Gastroesophageal sphincter (tissue), 4 donors: ENCODE results near the gene GOLGB1. TPM values are rescaled to one million over a fixed set of nuclear protein-coding genes. Genes with fewer than 3 reads are reported as not detected.

Experiments
- ATAC-seq: fragments of 150-250 bp; one replicate; pipeline ENCODE4 v1.9.1; 2016; ENCODE audit warnings: mild to moderate bottlenecking, moderate library complexity
- H3K27ac ChIP-seq, 4 donors: fragments of 200-600 bp; sonication (generic) in 3 of 4; 1 replicate in 3 of 4; 2 replicates in 1 of 4; pipeline ENCODE4 v1.5.1; 2016 to 2019
- H3K27me3 ChIP-seq: fragments of 200-600 bp; sonication (generic); one replicate; pipeline ENCODE4 v1.5.1; 2019
- H3K36me3 ChIP-seq, 2 donors: fragments of 200-600 bp; sonication (generic); one replicate each; pipeline ENCODE4 v1.5.1; 2019; ENCODE audit warnings: control low read depth in 1 of 2
- H3K4me1 ChIP-seq, 3 donors: fragments of 200-600 bp; sonication (generic); 1 replicate in 2 of 3; 2 replicates in 1 of 3; pipeline ENCODE4 v1.5.1; 2016 to 2019; ENCODE audit warnings: control low read depth in 2 of 3
- H3K4me3 ChIP-seq, 2 donors: fragments of 200-600 bp; sonication (generic); one replicate each; pipeline ENCODE4 v1.5.1; 2019; ENCODE audit warnings: mild to moderate bottlenecking in 1 of 2, moderate library complexity in 1 of 2
- H3K9me3 ChIP-seq, 3 donors: fragments of 200-600 bp; sonication (generic); one replicate each; pipeline ENCODE4 v1.5.1; 2017 to 2019; ENCODE audit warnings: control low read depth in 2 of 3
- EP300 ChIP-seq: sonication (generic); formaldehyde crosslinking; IDR thresholded peaks from one replicate; pipeline ENCODE4 v1.6.1; 2017; ENCODE audit warnings: antibody characterized with exemption, mild to moderate bottlenecking
- POLR2A ChIP-seq, 2 donors: fragments of 450-650 bp; IDR thresholded peaks; one replicate each; pipeline ENCODE4 v1.6.1; 2017; ENCODE audit warnings: antibody characterized with exemption in 2 of 2, mild to moderate bottlenecking in 2 of 2, moderate library complexity in 1 of 2
- POLR2AphosphoS5 ChIP-seq: sonication (generic); formaldehyde crosslinking; IDR thresholded peaks from one replicate; pipeline ENCODE4 v1.6.1; 2017; ENCODE audit warnings: antibody characterized with exemption
- WGBS, 2 donors: methylation state at CpG; one replicate each; pipeline ENCODE4 v1.1.5; 2018; ENCODE audit warnings: low coverage in 1 of 2; 5-methylcytosine and 5-hydroxymethylcytosine counted together
- total RNA-seq, 4 donors: library from RNA; depleted of rRNA; stranded (reverse); fragments of >200 nt; gene quantifications; one replicate each; pipeline ENCODE4 v1.1.0, GENCODE V29; 2016
- TF ChIP-seq, protein P1 (sequence below), 4 experiments: fragments of 200-600 bp in 2 of 4; fragments of 450-650 bp in 2 of 4; sonication (generic) in 1 of 4; IDR thresholded peaks; one replicate each; pipeline ENCODE4 v1.5.1; 2017 to 2019; ENCODE audit warnings: antibody characterized with exemption in 4 of 4, mild to moderate bottlenecking in 2 of 4, moderate library complexity in 2 of 4

The GOLGB1 gene
- total RNA-seq, 4 donors from 2014 or later, result 67.9 to 94.3 (median 76.6) TPM

DNA sequence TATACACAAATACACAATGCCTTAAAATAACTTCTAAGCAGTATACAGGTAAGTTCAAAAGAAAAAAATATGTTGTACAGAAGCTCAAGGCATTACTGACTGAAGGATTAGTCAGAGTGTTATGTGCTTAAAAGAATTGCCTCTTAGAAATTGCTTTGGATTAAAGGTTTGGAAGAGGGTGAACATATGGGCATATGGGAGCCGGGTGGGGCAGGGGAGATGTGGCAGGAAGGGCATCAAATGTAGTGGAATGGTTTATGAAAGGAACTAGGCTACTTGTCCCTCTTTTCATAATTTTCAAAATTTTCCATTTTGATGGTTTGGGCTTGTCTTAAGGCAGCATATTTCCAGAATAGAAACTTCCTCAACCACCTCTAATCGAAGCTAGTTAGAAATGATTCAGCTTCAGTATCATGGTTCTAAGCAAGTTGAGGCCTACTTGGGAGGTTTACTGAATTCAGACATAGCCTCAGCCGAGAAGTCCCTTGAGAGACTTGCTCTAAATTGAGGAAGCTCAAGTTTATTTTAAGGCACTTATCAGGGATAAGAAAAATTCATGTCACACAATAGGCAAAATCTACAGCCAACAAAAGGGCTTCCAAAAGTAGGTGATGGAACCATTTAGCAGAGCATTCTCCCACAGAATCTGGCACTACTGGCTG lies 10.1 kb upstream of the GOLGB1 start:
- Histone ChIP-seq H3K4me1 (no peaks in the 10 kb centered on the region), H3K36me3 (no peaks in the 10 kb centered on the region), H3K27me3 (no peaks in the 10 kb centered on the region), H3K27ac (no peak overlapping the region), H3K4me3 (no peak overlapping the region), H3K9me3 (no peaks in the 10 kb centered on the region)
- ATAC-seq, result no peak
- 71 to 83% methylated on average over 2 to 3 of the region's 3 CpGs for WGBS, 2 donors
- TF ChIP-seq, protein P1, sequence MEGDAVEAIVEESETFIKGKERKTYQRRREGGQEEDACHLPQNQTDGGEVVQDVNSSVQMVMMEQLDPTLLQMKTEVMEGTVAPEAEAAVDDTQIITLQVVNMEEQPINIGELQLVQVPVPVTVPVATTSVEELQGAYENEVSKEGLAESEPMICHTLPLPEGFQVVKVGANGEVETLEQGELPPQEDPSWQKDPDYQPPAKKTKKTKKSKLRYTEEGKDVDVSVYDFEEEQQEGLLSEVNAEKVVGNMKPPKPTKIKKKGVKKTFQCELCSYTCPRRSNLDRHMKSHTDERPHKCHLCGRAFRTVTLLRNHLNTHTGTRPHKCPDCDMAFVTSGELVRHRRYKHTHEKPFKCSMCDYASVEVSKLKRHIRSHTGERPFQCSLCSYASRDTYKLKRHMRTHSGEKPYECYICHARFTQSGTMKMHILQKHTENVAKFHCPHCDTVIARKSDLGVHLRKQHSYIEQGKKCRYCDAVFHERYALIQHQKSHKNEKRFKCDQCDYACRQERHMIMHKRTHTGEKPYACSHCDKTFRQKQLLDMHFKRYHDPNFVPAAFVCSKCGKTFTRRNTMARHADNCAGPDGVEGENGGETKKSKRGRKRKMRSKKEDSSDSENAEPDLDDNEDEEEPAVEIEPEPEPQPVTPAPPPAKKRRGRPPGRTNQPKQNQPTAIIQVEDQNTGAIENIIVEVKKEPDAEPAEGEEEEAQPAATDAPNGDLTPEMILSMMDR (IDR thresholded peaks at IDR 0.05), result no peak
- TF ChIP-seq EP300, result no peak
- no peak for TF ChIP-seq POLR2A (IDR thresholded peaks at IDR 0.05)
- no peak for TF ChIP-seq POLR2AphosphoS5

DNA sequence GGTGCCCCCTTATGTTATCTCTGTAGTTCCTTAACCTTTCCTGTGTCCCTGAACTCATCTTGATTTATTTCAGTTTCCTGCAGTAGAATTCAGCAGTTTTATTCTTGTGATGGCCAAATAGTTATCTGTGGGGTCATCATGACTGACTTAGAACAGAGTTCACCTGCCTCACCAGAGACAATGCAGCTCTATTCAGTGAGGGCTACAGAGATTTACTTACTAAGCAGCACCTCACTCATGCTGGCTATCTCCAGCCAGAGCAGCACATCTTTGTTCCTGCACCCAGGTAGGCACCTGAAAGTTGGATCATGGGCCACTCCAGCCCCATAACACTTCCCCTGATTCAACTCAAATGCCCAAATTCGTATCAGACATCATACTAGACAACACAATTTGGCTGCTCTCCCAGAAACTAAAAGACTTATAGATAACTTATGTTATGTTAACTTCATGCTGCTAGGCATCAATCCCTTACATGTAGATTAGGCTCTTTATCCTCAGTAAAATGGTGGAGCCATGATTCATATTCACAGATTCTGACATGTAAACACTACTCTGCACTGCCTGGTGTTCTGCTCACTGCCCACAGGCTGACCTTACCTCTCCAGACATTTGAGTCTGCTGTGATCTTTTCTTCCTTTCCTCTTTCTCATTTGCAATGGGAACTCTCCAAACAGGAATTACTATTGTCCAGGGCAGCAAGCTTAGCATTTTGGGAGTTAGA lies 9.3 kb upstream of the GOLGB1 start:
- no peak overlapping the region for H3K27ac ChIP-seq
- 17 to 25% methylated on average over 1 of the region's 1 CpG for WGBS, 2 donors
- peaks cover 5% of the 10 kb centered on the region for H3K27me3 ChIP-seq
- TF ChIP-seq POLR2AphosphoS5 (no peak), POLR2A (IDR thresholded peaks at IDR 0.05) (no peak), EP300 (no peak)
- TF ChIP-seq, protein P1 (IDR thresholded peaks at IDR 0.05), result no peak
- ATAC-seq, result no peak
- no peaks in the 10 kb centered on the region for H3K4me1 ChIP-seq
- H3K36me3 ChIP-seq, result no peaks in the 10 kb centered on the region
- no peaks in the 10 kb centered on the region for H3K9me3 ChIP-seq
- H3K4me3 ChIP-seq, result no peak overlapping the region

DNA sequence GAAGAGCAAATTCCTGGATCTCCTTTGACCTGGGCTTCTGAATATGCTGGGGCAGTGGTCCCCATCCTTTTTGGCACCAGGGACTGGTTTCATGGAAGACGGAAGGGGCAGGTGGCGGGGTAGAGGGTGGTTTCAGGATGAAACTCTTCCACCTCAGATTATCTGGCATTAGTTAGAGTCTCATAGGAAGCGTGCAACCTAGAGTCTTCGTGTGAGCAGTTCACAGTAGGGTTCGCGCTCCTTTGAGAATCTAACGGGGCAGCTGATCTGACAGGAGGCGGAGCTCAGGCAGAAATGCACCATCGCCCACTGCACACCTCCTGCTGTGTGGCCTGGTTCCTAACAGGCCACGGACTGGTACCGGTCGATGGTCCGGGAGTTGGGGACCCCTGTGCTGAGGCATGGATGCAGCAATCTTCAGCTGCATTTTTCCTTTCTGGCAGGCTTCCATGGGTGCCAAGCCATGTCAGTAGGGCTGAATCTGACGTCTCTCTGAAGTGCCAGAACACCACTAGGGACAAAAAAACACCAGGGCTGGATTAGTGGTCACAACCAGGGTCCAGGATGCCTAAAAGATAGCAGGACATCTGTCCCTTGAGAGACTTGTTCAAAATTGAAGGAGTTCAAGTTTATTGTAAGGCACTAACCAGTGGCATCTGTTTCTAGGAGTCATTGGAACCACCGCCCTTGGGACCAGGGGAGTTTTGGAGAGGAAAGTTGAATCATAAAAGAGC lies 8.4 kb upstream of the GOLGB1 start:
- TF ChIP-seq, protein P1 (IDR thresholded peaks at IDR 0.05), result no peak
- no peak for TF ChIP-seq POLR2A (IDR thresholded peaks at IDR 0.05)
- no peak for TF ChIP-seq POLR2AphosphoS5
- no peak for TF ChIP-seq EP300
- H3K27ac ChIP-seq, result no peak overlapping the region
- no peaks in the 10 kb centered on the region for H3K36me3 ChIP-seq
- peaks cover 8% of the 10 kb centered on the region for H3K27me3 ChIP-seq
- WGBS, 2 donors, result 80 to 81% methylated on average over 2 to 4 of the region's 15 CpGs
- H3K9me3 ChIP-seq, result no peaks in the 10 kb centered on the region
- no peaks in the 10 kb centered on the region for H3K4me1 ChIP-seq
- H3K4me3 ChIP-seq, result no peak overlapping the region
- no peak for ATAC-seq

DNA sequence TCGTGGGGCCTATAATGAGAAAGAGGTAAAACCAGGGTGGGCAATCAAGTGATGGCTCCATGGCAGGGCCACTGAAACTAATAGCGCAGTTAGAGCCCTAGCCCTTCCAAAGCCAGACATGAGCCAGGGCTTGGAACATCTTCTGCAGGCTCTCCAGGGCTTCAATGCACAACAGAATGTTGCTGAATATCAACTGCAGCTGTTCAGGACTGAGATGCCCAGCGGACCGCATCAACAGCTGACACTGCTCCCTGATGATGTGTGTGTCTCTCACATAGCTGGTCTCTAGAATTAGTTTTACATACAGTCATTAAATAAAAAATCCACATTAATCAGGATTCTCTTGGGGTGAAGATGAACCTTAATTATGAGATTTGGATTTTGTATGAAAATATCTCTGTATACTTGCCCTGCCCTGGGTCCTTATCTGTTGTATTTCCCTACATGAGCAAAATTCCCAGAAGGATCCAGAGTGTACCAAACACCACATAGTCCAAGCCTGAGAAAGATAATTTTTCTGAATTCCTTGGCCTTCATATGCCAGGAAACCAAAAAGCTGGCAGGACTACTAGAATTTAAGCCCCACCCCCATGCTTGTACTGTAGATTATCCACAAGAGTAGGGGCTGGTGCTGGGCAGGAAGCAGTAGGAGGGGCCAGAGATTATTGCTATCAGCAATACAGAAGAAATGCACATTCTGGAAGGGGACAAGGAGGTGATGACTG lies 7.7 kb upstream of the GOLGB1 start:
- H3K4me3 ChIP-seq, result no peak overlapping the region
- H3K9me3 ChIP-seq, result no peaks in the 10 kb centered on the region
- no peak for TF ChIP-seq POLR2AphosphoS5
- TF ChIP-seq EP300, result no peak
- TF ChIP-seq POLR2A (IDR thresholded peaks at IDR 0.05), result no peak
- TF ChIP-seq, protein P1 (IDR thresholded peaks at IDR 0.05), result no peak
- no peaks in the 10 kb centered on the region for H3K4me1 ChIP-seq
- ATAC-seq, result no peak
- H3K36me3 ChIP-seq, result no peaks in the 10 kb centered on the region
- H3K27me3 ChIP-seq, result peaks cover 8% of the 10 kb centered on the region
- H3K27ac ChIP-seq, result no peak overlapping the region
- WGBS, 2 donors, result 63 to 92% methylated on average over 4 of the region's 4 CpGs
